ENCODE results near the gene DHRS12.

DHRS12 gene

DNA sequence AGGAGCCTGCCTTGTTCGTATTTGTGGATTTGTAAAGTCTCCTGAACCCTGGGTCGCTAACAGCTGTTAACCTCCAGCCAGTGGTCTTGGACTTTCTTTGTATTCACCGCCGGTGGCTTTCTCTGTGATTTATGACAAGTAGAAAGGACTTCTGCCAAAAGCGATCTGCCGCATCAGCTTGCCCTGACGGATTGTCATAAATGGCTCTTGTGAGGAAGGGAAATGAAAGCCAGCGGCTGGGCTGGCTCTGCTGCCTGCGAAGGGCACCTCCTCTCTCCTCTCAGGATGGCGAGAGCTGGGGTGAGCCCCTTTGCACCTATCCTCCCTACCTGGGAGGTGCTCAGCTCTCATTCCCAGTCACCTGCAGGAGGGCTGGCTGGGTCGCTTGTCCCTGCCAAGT lies 25.6 kb downstream of the DHRS12 start:
- DNase-seq, result no peak

DNA sequence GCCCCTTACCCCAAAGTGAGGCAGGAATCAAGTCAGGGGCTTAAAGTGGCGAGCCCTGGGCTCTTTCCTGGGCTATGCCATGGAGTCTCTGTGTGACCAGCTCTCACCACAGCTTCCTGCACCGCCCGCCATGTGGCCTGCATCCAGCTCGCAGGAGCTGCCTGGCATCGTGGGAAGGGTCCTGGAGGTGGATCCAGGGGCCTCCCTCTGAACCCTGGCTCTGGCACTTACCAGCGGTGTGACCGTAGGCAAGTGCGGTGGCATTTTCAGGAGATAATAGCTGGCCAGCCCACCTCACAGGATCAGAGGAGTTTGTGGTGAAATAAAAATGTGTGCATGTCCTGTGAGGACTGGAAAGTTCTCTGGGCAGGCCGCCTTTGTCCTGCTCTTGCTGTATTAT lies 26.0 kb downstream of the DHRS12 start:
- DNase-seq, result no peak

DNA sequence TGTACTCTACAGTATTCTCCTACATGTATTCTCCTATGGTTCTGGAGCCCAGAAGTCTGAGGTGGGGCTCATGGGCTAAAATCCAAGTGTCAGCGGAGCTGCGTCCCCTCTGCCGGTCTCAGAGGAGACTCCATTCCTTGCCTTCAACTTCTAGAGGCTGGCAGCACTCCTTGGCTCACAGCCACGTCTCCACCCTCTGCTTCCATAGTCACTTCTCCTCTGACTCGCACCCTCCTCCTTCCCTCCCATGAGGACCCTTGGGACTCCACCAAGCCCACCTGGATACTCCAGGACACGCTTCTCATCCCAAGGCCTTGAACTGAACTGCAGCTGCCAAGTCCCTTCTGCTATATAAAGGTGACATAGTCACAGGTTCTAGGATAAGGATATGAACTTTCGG lies 27.8 kb downstream of the DHRS12 start:
- no peak for DNase-seq

DNA sequence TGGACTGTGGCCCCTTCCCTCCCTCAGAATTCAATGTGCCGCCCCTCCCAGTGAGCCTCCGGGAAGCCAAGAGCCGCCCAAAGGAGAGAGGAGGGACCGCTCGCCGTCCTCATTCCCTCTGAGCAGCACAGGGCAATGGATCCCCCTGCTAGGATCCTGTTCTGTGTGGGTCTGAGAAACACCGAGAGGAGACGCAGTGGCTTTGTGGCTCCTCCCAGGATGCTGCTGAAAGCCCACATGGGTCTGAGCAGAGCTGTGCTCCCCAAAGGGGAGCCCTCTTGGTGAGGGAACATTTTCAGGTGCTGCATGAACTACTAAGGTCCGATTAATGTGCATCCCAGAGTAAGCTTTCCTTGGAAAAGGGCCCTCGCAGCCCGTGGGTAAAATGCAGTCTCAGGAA lies 30.4 kb downstream of the DHRS12 start:
- DNase-seq, result no peak

DNA sequence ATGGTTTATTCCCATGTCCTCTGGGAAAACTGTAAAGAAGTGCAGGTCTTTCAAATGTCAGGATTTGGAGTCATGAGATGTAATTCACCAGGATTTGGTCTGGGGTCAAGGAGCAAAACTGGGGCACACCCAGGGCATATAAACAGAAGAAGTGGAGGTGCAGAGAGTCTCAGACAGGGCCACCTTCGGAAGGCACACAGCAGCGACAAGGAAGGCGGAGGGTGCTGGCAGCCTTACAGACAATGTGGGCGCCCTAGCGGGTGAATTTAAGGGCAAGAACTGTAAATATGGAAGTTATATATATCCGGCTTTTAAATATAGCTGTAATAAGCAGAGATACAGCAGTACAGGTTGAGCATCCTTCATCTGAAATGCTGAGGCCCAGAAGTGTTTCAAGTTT lies 31.2 kb downstream of the DHRS12 start:
- DNase-seq, result no peak

DNA sequence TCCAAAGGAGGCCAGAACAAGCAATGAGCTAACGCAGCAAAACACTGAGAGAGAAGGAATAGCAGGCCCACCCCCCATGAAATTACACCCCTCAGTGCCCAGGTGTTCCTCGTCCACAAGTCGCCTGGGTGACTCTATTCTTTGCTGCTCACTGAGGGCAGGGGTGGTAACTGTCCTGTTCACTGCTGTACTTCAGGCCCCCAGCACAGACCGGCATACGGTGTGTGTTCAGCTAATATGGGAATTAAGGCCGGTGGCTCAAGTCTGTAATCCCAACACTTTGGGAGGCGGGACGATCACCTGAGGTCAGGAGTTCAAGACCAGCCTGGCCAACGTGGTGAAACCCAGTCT lies 31.9 kb downstream of the DHRS12 start:
- DNase-seq, result no peak

DNA sequence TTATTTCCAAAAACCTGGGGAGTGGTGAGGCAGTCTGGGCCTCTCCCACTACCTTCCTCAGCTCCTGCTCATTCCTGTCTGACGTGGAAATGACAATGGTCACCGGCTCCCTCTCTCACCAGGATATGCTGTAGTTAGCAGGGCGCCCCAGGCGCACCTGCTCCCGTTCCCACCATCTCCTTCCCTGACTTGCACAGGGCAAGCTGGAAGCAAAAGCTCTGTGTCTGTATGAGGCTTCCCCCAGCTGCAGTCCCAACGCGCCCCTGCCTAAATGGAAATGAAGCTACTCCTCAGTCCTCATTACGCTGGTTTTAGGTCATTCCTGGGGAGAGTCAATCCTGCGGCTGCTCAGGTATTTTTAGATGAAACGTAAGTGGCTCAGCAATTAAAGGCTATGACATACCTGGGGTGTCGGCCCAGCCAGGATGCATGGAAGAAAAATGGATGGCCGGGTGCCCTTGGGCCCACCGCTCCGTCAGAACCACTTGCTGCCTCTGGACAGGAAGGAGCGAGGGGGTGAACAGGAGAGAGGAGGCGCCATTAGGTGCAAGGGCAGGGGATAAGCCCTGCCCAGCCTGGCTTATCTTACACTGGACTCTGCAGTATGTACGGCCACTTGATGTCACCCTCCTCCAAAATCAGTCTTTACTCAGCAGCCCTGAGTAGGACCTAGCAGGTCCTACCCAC lies 32.4 kb downstream of the DHRS12 start:
- no peak for DNase-seq

DNA sequence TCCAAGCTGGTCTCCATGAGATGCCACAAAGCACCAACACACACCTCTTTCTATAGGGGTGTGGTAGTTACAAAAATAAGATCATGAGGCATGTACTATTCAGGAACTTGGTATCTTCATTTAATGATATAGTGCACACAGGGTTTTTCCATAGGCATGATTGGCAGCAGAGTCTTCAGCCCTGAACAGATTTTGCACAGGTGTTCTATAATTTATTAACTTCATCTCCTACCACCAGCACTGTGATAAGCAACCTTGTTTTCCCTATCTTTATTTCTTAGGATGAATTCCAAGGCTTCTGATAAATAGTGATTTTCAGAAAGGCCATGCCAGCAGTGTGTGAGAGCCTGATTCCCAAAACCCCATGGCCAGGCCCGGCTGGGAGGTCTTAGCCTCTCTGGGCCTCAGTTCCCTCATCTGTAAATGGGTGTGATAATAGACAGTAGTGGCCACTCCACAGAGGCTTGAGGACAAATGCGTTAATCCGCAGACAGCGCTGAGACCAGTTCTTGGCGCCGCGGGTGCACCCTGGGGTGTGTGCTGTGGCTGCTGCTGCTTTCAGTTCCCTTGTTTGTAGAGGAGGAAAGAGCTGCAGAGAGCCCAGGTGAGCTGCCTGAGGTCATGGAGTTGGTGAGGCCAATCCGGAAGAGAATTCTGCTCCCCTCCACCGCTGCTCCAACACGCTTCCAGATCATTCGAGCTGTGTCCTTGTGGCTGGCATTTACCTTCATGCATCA lies 33.1 kb downstream of the DHRS12 start:
- DNase-seq, result no peak

DNA sequence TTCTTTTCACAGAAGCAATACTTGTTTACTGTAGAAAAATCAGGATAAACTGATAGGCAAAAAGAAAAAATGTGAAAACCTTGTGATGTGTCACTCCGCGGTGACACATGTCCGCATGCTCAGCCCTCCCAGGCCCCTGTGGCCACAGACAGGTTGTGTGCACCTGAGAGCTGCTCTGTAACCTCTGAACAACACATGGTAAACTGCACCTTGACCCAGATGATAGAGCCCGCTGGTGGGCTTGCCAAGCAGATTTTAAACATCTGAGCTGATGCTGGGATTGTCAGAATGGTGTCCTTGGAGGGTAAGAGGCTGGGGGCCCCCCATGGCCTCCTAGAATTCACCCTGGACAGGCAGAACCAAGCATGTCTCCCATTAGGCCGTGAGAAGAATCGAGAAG lies 33.8 kb downstream of the DHRS12 start:
- no peak for DNase-seq

DNA sequence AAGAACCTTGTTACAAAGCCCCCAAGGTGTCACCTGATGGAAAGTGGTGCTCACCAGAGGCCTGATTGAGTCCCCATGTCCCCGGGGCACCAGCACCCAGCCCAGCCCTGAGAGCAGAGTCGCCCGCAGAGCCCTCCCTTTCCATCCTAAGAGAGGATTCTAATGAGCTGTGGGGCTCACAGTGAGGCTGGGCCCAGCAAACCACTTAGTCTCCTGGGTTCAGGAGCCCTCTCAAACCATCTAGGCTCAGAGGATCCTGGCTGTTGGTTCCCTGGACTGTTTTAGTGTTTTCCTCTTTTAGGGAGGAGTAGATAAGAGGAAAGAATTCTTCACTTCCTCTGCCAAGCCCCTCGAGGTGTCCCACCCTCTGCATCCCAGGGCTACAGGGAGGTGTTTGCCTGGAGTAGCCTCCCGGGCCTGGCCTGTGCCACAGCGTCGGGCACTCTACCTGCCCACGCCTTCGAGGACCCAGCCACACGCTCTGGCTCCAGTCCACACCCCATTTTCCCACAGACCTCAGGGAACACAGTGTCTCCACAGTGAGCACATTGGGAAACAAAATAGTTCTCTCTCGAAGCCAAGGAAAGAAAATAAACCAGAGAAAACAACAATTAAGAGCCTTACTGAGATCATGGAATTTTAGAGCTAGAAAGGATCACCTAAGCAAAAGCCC lies 34.4 kb downstream of the DHRS12 start:
- no peak for DNase-seq

DNA sequence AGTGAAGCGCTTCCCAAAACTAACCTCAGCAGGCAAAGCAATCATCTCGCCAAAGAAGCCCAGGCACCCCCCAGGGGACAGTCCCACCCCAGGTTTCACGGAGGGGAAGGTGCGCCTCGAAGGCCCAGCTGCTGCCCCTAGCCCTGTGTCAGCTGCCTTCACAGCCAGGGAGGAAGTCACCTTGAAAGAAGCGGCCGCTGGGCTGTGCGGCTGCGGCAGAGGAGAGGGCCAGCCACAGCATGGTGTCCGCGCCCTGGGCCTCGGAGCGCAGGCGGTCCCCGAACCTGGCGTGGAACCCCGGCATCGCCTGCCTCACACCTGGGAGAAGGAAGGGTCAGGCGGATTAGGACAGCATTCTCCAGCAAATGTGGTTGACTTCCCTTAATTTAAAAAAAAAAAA lies 35.0 kb downstream of the DHRS12 start:
- DNase-seq, result no peak

DNA sequence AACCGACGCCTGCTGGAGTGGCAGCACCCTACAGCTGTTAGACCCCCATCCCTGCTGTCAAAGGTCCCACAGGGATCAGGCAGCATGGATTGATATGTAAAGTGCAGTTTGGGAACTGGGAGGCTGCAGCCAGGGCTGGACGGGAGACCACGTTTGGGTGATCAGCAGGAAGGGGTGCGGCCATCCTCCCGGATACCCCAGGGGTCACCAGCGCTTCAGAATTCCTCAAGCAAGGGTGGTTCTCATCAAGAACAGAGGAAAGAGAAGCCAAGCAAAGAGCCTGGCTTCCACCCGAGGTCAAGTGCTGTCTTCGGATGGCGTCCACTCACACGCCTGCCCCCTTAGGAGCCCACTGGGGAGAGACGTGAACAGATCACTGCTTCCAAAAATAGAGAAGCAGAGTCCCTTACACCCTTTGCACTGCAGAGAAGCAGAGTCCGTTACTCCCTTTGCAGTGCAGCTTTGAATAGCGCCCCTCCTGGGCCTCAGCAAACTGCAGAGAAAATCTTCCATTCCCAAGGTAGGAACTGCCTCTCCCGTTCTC lies 35.5 kb downstream of the DHRS12 start:
- no peak for DNase-seq

DNA sequence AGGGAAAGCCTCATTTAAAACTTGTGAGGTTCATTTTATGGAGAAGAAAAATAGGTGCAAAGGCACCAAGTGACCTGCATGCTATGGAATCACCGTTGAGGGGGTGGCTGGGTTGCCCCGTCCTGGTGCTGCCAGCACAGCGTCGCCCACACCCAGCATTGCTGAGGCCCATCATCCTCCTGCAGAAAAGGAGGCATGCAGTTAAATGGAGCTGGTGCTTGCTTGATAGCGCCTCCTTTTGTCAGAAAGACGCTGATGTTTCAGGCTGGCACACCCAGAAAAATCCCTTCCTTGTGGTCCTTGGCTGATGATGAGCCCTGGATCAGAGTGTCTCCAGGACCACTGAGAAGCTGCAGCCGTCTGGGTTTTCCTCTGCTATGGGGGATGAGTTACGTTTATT lies 36.9 kb downstream of the DHRS12 start:
- no peak for DNase-seq

DNA sequence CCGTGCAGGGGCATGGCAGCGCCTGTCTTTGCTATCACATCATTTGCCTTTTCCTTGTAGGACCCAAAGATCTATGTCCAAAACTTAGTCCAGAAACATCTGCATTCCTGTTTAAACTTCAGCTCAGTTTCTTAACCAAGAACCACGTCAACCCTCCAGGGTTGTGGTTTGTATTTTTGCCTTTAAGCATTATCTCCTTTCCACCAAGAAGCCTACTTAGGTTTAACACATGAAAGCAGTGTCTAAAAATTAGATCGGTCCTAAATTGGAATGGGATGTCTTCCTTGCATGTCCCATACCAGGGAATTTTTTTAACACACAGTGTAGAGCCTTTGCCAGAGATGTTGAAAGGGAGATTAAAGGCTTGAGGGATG lies 38.8 kb downstream of the DHRS12 start:
- DNase-seq, result no peak

DNA sequence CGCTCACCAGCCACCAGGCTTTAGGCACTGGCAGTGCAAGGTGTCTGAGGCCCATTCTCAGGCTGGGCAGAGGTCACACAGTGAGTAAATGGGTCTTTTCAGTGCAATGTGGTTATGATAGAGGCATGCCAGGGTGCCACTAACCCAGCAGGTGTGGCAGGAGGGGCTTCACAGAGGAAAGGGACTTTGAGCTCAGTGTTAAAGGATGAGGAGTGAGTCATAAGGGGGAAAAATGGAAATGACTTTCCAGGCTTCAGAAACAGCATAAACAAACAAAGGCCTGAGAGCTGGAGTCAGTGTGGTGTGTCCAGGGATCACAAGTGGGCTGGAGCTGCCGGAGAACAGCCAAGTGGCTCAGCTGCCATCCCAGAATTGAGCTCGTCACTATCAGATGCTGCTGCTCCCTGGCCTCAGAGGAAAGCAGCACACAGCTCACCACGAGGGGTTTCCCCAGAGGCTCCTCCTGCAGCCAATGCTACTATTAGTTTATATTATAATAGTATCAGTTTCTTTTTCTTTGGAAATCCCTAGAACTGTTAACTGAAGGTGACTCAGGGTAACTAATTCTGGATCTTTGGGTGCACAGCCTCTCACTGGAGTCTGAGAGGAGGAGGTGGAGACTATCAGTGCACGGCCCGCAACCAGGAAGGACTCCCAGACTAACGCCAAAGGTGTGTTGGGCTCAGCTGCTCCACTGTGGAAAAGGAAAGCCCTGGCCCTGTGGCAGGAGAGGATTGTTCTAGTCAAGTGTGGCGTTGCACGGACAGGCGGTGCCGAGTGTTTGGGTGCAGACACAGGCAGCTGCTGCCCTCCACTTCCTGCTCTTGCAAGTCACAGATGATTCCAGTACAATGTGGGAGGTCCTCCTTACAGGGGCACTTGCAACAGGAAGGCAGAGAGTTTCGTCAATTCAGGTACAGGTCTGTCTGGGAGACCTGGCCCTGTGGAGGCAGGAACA lies 39.5 kb downstream of the DHRS12 start:
- peak; percentile 55 to 67 for DNase-seq

DNA sequence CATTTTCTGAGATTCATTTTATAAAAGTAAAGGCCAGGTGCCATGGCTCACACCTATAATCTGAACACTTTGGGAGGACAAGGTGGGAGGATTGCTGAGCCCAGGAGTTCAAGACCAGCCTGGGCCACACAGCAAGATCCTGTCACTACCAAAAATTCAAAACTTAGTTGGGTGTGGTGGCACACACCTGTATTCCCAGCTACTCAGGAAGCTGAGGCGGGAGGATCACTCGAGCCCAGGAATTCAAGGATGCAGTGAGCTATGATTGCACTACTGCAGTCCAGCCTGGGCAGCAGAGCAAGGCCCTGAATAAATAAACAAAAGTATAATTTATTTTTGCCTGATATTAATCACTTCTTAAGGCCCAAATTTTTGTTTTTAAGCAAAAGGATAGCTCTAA lies 40.5 kb downstream of the DHRS12 start:
- DNase-seq, result no peak

DNA sequence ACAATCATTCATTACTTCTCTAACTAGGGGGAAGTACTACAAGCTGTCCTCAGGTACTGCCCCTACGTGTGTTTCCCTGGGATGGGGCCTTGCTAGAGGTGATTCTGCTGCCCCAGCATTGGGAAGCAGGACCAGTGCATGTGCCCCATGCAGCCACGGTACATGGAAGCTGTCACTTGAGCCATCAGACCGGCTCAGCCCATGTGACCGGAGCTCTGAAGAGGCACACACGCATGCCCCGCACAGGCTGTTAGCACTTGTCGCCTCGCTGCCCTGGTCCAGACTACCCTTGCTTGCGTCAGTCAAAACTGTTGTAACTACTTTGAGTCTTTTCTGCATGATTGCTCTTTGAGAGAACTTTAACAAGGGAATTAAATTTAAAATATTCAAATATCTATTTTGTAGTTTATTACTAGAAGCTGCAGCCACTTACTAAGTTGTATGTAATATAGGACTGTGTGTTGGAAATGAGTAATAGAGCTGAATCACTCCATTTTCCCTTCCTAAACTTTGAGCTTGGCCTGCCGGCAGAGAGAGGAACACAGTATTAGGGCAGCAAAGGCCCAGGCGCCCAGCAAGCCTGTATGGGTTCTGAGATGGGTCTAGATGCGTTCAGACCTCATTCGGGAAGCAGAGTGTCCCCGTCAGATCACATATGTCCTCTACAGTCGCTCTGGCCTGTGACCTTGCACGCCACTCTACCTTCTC lies 42.2 kb downstream of the DHRS12 start:
- no peak for DNase-seq

DNA sequence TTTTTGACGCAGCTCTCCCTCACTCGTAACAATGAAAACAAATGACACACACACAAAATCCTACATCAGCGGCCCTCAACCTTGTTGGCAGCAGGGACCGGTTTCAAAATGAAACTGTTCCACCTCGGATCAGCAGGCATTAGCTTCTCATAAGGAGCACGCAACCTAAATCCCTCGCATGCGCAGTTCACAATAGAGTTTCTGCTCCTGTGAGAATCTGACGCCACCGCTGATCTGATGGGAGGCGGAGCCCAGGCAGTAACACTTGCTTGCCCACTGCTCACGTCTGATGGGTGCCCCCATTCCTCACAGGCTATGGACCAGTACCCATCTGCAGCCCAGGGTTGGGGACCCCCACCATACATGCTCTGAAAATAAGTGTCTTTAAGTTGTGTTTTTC lies 43.4 kb downstream of the DHRS12 start:
- DNase-seq, result no peak

DNA sequence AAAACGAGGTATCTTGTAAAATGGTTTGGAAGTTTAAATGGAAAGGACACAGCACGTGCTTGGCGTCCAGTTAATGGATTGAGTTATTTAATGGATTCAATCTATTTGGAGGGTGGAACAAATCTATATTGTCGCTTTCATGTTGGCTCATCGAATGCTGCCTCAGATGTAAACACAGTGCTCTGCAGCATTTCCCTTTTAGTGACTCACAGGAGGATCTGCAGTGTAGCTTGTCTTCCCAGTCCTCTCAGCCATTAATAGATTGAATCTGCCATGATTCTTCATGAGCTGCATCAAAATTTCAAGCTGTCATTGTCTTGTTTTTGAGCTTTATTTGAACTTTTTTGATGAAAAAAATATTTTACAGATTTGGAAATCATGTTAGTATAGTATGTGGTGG lies 44.7 kb downstream of the DHRS12 start:
- DNase-seq, result no peak

DNA sequence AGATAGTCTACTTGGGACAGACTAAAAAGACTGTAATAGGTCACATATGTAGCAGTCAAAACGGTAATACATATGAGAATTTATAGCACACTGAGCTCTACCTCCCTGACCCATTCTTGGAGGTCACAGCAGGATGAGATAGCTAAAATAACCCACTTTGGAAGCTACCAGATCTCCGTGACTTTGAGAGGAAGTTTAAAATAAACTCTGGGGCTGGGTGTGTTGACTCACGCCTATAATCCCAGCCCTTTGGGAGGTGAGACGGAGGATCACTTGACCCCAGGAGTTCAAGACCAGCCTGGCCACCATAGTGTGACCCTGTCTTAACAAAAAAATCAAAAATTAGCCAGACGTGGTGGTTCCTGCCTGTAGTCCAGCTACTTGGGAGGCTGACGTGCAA lies 45.3 kb downstream of the DHRS12 start:
- no peak for DNase-seq

DNA sequence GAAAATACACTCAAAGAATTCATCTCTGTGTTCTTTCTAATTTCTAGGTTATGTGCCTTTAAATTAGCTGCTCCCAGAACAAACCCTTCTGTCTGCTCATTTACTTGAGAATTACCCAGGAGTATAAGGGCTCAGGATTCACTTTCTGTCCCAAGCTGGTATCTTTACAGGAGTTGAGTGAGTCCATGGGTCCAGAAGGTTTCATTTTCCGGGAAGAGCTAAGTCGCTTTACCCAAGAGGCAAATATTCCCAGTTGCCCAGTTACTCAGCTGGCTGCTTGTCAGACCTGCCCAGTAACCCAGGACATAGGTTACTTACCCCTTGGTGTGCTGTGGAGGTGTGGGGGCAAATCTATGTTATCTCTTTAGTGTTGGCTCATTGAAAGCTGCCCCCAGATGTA lies 47.3 kb downstream of the DHRS12 start:
- DNase-seq, result no peak
